Measurements from ENCODE around the gene PPM1J. TPM values are rescaled to one million over a fixed set of nuclear protein-coding genes. Genes with fewer than 3 reads are reported as not detected.

Gene PPM1J
- total and polyA plus RNA-seq, 2 of the 8 experiments (the other 6 are each of a cell fraction or from before 2014, with no cell fraction given): 19.4 to 31.6 TPM

- TF ChIP-seq RAD21 (IDR thresholded peaks at IDR 0.05 in 1 of 2, conservative IDR thresholded peaks at IDR 0.05 in 1 of 2; ENCODE audit: low read depth in 2 of 2, low read length in 2 of 2): peak; percentile 100
- TF ChIP-seq, protein P1, sequence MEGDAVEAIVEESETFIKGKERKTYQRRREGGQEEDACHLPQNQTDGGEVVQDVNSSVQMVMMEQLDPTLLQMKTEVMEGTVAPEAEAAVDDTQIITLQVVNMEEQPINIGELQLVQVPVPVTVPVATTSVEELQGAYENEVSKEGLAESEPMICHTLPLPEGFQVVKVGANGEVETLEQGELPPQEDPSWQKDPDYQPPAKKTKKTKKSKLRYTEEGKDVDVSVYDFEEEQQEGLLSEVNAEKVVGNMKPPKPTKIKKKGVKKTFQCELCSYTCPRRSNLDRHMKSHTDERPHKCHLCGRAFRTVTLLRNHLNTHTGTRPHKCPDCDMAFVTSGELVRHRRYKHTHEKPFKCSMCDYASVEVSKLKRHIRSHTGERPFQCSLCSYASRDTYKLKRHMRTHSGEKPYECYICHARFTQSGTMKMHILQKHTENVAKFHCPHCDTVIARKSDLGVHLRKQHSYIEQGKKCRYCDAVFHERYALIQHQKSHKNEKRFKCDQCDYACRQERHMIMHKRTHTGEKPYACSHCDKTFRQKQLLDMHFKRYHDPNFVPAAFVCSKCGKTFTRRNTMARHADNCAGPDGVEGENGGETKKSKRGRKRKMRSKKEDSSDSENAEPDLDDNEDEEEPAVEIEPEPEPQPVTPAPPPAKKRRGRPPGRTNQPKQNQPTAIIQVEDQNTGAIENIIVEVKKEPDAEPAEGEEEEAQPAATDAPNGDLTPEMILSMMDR (IDR thresholded peaks at IDR 0.05; ENCODE audit: control extremely low read depth in 1 of 3, insufficient read depth in 1 of 3, low read depth in 1 of 3, low read length in 3 of 3): peak in 2 of 3 experiments; percentile 95 to 99; a peak in 3 of 4 replicates
- no peak for TF ChIP-seq SIRT6 (IDR thresholded peaks at IDR 0.05; ENCODE audit: low read length)
- TF ChIP-seq TAF7 (optimal IDR thresholded peaks at IDR 0.05; ENCODE audit: borderline replicate concordance, low read depth, low read length): no peak
- no peak for TF ChIP-seq CHD2 (IDR thresholded peaks at IDR 0.05; ENCODE audit: low read length)
- no peak for TF ChIP-seq POU5F1 (IDR thresholded peaks at IDR 0.05; ENCODE audit: low read depth, low read length)
- TF ChIP-seq HDAC6 (IDR thresholded peaks at IDR 0.05; ENCODE audit: low read depth, low read length): no peak
- TF ChIP-seq BCL11A (IDR thresholded peaks at IDR 0.05; ENCODE audit: low read depth in 2 of 2, low read length in 2 of 2): no peak
- no peak for TF ChIP-seq PHF8 (conservative IDR thresholded peaks at IDR 0.05; ENCODE audit: low read depth, low read length)
- peak; percentile 25 for TF ChIP-seq CTBP2 (IDR thresholded peaks at IDR 0.05; ENCODE audit: borderline replicate concordance, insufficient read depth, insufficient read length, low read length)
- TF ChIP-seq EGR1 (IDR thresholded peaks at IDR 0.05; ENCODE audit: borderline replicate concordance, low read depth, low read length): no peak
- TF ChIP-seq KDM4A (IDR thresholded peaks at IDR 0.05; ENCODE audit: low read depth, low read length, severe bottlenecking): no peak
- TF ChIP-seq KDM5A (IDR thresholded peaks at IDR 0.05; ENCODE audit: low read length): no peak
These were observed 1.1 kb upstream of the PPM1J start (continued) for GRCh38 chr1:112716133-112716720.

Measured in H1 (cell line).